ENCODE measurements around the gene EML4.

- no peak for TF ChIP-seq CTCF (IDR thresholded peaks at IDR 0.05)
- TF ChIP-seq EZH2 (IDR thresholded peaks at IDR 0.05), result no peak
Observed at GRCh38 chr2:42304059-42304713, 135.0 kb downstream of the EML4 start.

All from neural progenitor cell (in vitro differentiated cells).